Measurements from ENCODE around the gene ATG10. TPM values are rescaled to one million over a fixed set of nuclear protein-coding genes. Genes with fewer than 3 reads are reported as not detected.

The ATG10 gene
- total and polyA plus RNA-seq, 7 donors, result 4.2 to 7.4 (median 6.0) TPM

- H3K9me3 ChIP-seq, result no peaks in the 10 kb centered on the region
- peak; percentile 85 for TF ChIP-seq CTCF (IDR thresholded peaks at IDR 0.05)
- intact Hi-C loops (cut with DNase I), result loop anchor here (5.0 to 10.0 kb wide), 5 partner anchors 51 to 801 kb away; no protein-coding TSS in a partner anchor
- H3K4me3 ChIP-seq, result no peak overlapping the region
- no peaks in the 10 kb centered on the region for H3K27me3 ChIP-seq (ENCODE audit: insufficient read depth in 3 of 3, low read length in 2 of 3)
- 26 to 32% (median 29%) methylated on average over 7 of the region's 7 CpGs for WGBS, 3 donors
- H3K27ac ChIP-seq, result no peak overlapping the region
- H3K4me1 ChIP-seq, result peaks cover 5% of the 10 kb centered on the region
- ATAC-seq, result peak; percentile 69 to 93 (median 85)
- peak in 1 of 2 donors; percentile 60 for DNase-seq
- no peaks in the 10 kb centered on the region for H3K36me3 ChIP-seq (ENCODE audit: insufficient read depth in 1 of 2, low read depth in 1 of 2)
These were observed 253.8 kb downstream of the ATG10 start for GRCh38 chr5:82225525-82226172.

GRCh38 chr5:82234885-82235284 is 263.1 kb downstream of the ATG10 start:
- ATAC-seq (no peak), DNase-seq (no peak)
- TF ChIP-seq CTCF (IDR thresholded peaks at IDR 0.05), result no peak
- 56 to 61% (median 60%) methylated on average over 5 of the region's 5 CpGs for WGBS, 3 donors
- H3K27ac ChIP-seq, result no peak overlapping the region
- no peaks in the 10 kb centered on the region for H3K36me3 ChIP-seq (ENCODE audit: insufficient read depth in 1 of 2, low read depth in 1 of 2)
- no peaks in the 10 kb centered on the region for H3K27me3 ChIP-seq (ENCODE audit: insufficient read depth in 3 of 3, low read length in 2 of 3)
- no peaks in the 10 kb centered on the region for H3K9me3 ChIP-seq
- intact Hi-C loops (cut with DNase I), result no loop called here
- no peak overlapping the region for H3K4me3 ChIP-seq
- H3K4me1 ChIP-seq, result no peaks in the 10 kb centered on the region

- intact Hi-C loops (cut with DNase I), result no loop called here
- Histone ChIP-seq H3K4me3 (no peak overlapping the region), H3K9me3 (peaks cover 13% of the 10 kb centered on the region), H3K36me3 (ENCODE audit: insufficient read depth in 1 of 2, low read depth in 1 of 2) (no peaks in the 10 kb centered on the region), H3K27me3 (ENCODE audit: insufficient read depth in 3 of 3, low read length in 2 of 3) (no peaks in the 10 kb centered on the region), H3K27ac (no peak overlapping the region), H3K4me1 (no peaks in the 10 kb centered on the region)
- ATAC-seq (no peak), DNase-seq (no peak)
- 93 to 100% (median 98%) methylated on average over 2 of the region's 2 CpGs for WGBS, 3 donors
- TF ChIP-seq CTCF (IDR thresholded peaks at IDR 0.05), result no peak
These were observed 272.3 kb downstream of the ATG10 start for GRCh38 chr5:82244151-82244550.

- intact Hi-C loops (cut with DNase I), result no loop called here
- no peak overlapping the region for H3K4me3 ChIP-seq
- no peaks in the 10 kb centered on the region for H3K4me1 ChIP-seq
- H3K27ac ChIP-seq, result no peak overlapping the region
- WGBS, 3 donors, result 27 to 39% (median 27%) methylated on average over 6 of the region's 6 CpGs
- no peak for TF ChIP-seq CTCF (IDR thresholded peaks at IDR 0.05)
- ATAC-seq, result peak in 1 of 4 donors; percentile 58
- no peaks in the 10 kb centered on the region for H3K36me3 ChIP-seq (ENCODE audit: insufficient read depth in 1 of 2, low read depth in 1 of 2)
- peaks cover 13% of the 10 kb centered on the region for H3K9me3 ChIP-seq
- H3K27me3 ChIP-seq (ENCODE audit: insufficient read depth in 3 of 3, low read length in 2 of 3), result no peaks in the 10 kb centered on the region
- no peak for DNase-seq
These were observed 273.2 kb downstream of the ATG10 start for GRCh38 chr5:82244854-82245635.

Measured in psoas muscle (tissue), 8 donors.